OCI-M1 (cell line): ENCODE data around the gene RERE.
A peak's percentile ranks its signal among the peaks of the same experiment; 100 is the strongest.
"Not testable (repeated sequence)": the region's sequence is repeated elsewhere in the genome, so short reads cannot be mapped to it uniquely, and the experiment has no call there.

ENCODE experiments used
- DNase-seq: peaks from one replicate; lab custom pipeline; 2025; lab: John Stamatoyannopoulos, UW

The RERE gene

GRCh38 chr1:8510041-8510823, 307.2 kb downstream of the RERE start:
- DNase-seq, result peak; percentile 30

- DNase-seq, result no peak
Measured at GRCh38 chr1:8509579-8509978, 307.9 kb downstream of the RERE start.

- DNase-seq, result no peak
Measured at GRCh38 chr1:8506995-8507615, 310.3 kb downstream of the RERE start.

GRCh38 chr1:8506456-8506855, 311.0 kb downstream of the RERE start:
- no peak for DNase-seq

GRCh38 chr1:8503842-8504241, 313.6 kb downstream of the RERE start:
- no peak for DNase-seq

- DNase-seq, result not testable (repeated sequence)
Measured at GRCh38 chr1:8502949-8503348, 314.5 kb downstream of the RERE start.

GRCh38 chr1:8497210-8497819, 320.1 kb downstream of the RERE start:
- DNase-seq, result no peak

GRCh38 chr1:8496473-8496872, 321.0 kb downstream of the RERE start:
- DNase-seq, result no peak

- no peak for DNase-seq
Measured at GRCh38 chr1:8495928-8496401, 321.5 kb downstream of the RERE start.

GRCh38 chr1:8494681-8495080, 322.8 kb downstream of the RERE start:
- no peak for DNase-seq

- DNase-seq, result no peak
Measured at GRCh38 chr1:8493916-8494540, 323.4 kb downstream of the RERE start.

GRCh38 chr1:8487249-8487648, 330.2 kb downstream of the RERE start:
- DNase-seq, result no peak

GRCh38 chr1:8486047-8486446, 331.4 kb downstream of the RERE start:
- DNase-seq, result no peak

GRCh38 chr1:8483586-8483985, 333.9 kb downstream of the RERE start:
- DNase-seq, result no peak

- no peak for DNase-seq
Measured at GRCh38 chr1:8482979-8483381, 334.5 kb downstream of the RERE start.

- no peak for DNase-seq
Measured at GRCh38 chr1:8481650-8482380, 335.6 kb downstream of the RERE start.

GRCh38 chr1:8478566-8478965, 338.9 kb downstream of the RERE start:
- DNase-seq, result no peak

GRCh38 chr1:8477983-8478362, 339.5 kb downstream of the RERE start:
- no peak for DNase-seq

GRCh38 chr1:8477166-8477982, 340.1 kb downstream of the RERE start:
- no peak for DNase-seq

GRCh38 chr1:8476006-8476405, 341.4 kb downstream of the RERE start:
- DNase-seq, result no peak

GRCh38 chr1:8474369-8474768, 343.1 kb downstream of the RERE start:
- no peak for DNase-seq
